K562 (cell line): ENCODE data around the gene MIB2. TPM values are rescaled to one million over a fixed set of nuclear protein-coding genes. Genes with fewer than 3 reads are reported as not detected.

Source experiments
- ATAC-seq: fragments of 200-7000 bp; cut with Tn5 transposase; 3 replicates; pipeline ENCODE4 v1.9.1; 2020; ENCODE audit warnings: moderate library complexity
- BruUV-seq: library from RNA; stranded (reverse); fragments of 400-500 nt; replicated peaks from 2 replicates; lab custom pipeline; 2021; lab: Mats Ljungman, UMichigan
- CTCF ChIA-PET: fragments of 300-600 bp; formaldehyde crosslinking; extraction: SDS; loops from one replicate; lab custom pipeline; 2021; ENCODE audit warnings: low intra/inter-chr PET ratio; lab: Yijun Ruan, JAX
- POLR2A ChIA-PET: fragments of 300-600, 350-650 bp; sonication (Branson Sonifier 250); formaldehyde crosslinking; extraction: SDS; loops from one replicate; lab custom pipeline; 2021; ENCODE audit warnings: antibody characterized with exemption, inconsistent platforms; lab: Yijun Ruan, JAX
- DNase-seq, 4 experiments: peaks; one replicate each; pipeline versions ENCODE4 v3.0.0 to v3.0.0-alpha.2; 2011 to 2018; ENCODE audit warnings: low spot score in 3 of 4, mixed read lengths in 3 of 4; ENCODE audit errors: extremely low read depth in 1 of 4
- FAIRE-seq: peaks from 2 replicates; lab custom pipeline; 2011; peaks lifted over from hg19 to GRCh38; lab: Jason Lieb, UNC
- H2AFZ ChIP-seq: 2 replicates; pipeline ENCODE4 v1.6.0; 2011; ENCODE audit warnings: low read depth, low read length, control low read depth, inconsistent platforms
- H3K27ac ChIP-seq: fragments of 200-600 bp; 3 replicates; pipeline ENCODE4 v1.8.0; 2011; ENCODE audit warnings: low read depth, mild to moderate bottlenecking, control low read depth, inconsistent platforms, low read length, moderate library complexity, mixed read lengths; ENCODE audit errors: extremely low read depth
- H3K27me3 ChIP-seq, 2 experiments: fragments of 300-600 bp in 1 of 2; 2 replicates in 1 of 2; 3 replicates in 1 of 2; pipeline versions ENCODE4 v1.6.0 to v1.8.0; 2011; ENCODE audit warnings: inconsistent platforms in 2 of 2, low read length in 2 of 2, mild to moderate bottlenecking in 1 of 2, mixed read lengths in 1 of 2, moderate library complexity in 1 of 2; ENCODE audit not compliant: control insufficient read depth in 2 of 2, insufficient read depth in 2 of 2
- H3K36me3 ChIP-seq: fragments of 300-600 bp; 3 replicates; pipeline ENCODE4 v1.8.0; 2011; ENCODE audit warnings: mild to moderate bottlenecking, low read length, inconsistent platforms; ENCODE audit not compliant: control insufficient read depth, insufficient read depth
- H3K4me1 ChIP-seq, 2 experiments: fragments of 200-600 bp in 1 of 2; replicated peaks in 1 of 2; 2 replicates in 1 of 2; 3 replicates in 1 of 2; pipeline versions ENCODE4 v1.5.1 to v1.8.0; 2011; ENCODE audit warnings: inconsistent platforms in 2 of 2, low read length in 2 of 2, mild to moderate bottlenecking in 1 of 2, mixed read lengths in 1 of 2, moderate library complexity in 1 of 2; ENCODE audit not compliant: control insufficient read depth in 2 of 2, insufficient read depth in 2 of 2
- H3K4me2 ChIP-seq: 2 replicates; pipeline ENCODE4 v1.6.1; 2011; ENCODE audit warnings: low read length, control low read depth, inconsistent platforms, mixed read lengths; ENCODE audit not compliant: insufficient read depth
- H3K4me3 ChIP-seq: fragments of 200-600 bp; sonication (generic), shearing (Covaris generic); 2 replicates; pipeline ENCODE4 v1.5.1; 2016; ENCODE audit warnings: control low read depth, inconsistent platforms
- H3K79me2 ChIP-seq: fragments of 200-600 bp; 3 replicates; pipeline ENCODE4 v1.8.0; 2011; ENCODE audit warnings: low read length, inconsistent platforms; ENCODE audit not compliant: control insufficient read depth, insufficient read depth
- H3K9ac ChIP-seq, 2 experiments: 2 replicates each; pipeline versions ENCODE4 v1.6.0 to v1.6.1; 2011; ENCODE audit warnings: low read depth in 2 of 2, low read length in 2 of 2, control low read depth in 1 of 2, inconsistent platforms in 1 of 2, mild to moderate bottlenecking in 1 of 2, mixed read lengths in 1 of 2; ENCODE audit not compliant: insufficient read depth in 1 of 2
- H3K9me1 ChIP-seq: one replicate; pipeline ENCODE4 v1.6.0; 2011; ENCODE audit warnings: inconsistent platforms, mild to moderate bottlenecking, low read length, moderate library complexity; ENCODE audit not compliant: control insufficient read depth, insufficient read depth
- H3K9me3 ChIP-seq: replicated peaks from 2 replicates; pipeline ENCODE4 v1.5.1; 2011; ENCODE audit warnings: low read depth, low read length, inconsistent platforms; ENCODE audit not compliant: control insufficient read depth, insufficient read depth
- H4K20me1 ChIP-seq: replicated peaks from 2 replicates; pipeline ENCODE4 v1.6.1; 2011; ENCODE audit warnings: low read length, inconsistent platforms, mixed read lengths; ENCODE audit not compliant: control insufficient read depth, insufficient read depth
- CREB1 ChIP-seq, 2 experiments: sonication (generic) in 1 of 2; formaldehyde crosslinking in 1 of 2; IDR thresholded peaks; 2 replicates each; pipeline versions ENCODE4 v1.6.1 to v1.8.0; 2012 to 2022; ENCODE audit warnings: inconsistent platforms in 1 of 2, mild to moderate bottlenecking in 1 of 2, missing genetic modification reagents in 1 of 2, moderate library complexity in 1 of 2
- E2F6 ChIP-seq, 2 experiments: IDR thresholded peaks; 2 replicates each; pipeline ENCODE4 v1.6.1; 2011; ENCODE audit warnings: borderline replicate concordance in 1 of 2, control low read depth in 1 of 2, low read depth in 1 of 2, low read length in 1 of 2, mild to moderate bottlenecking in 1 of 2, mixed read lengths in 1 of 2, moderate library complexity in 1 of 2; ENCODE audit not compliant: insufficient read depth in 1 of 2, insufficient read length in 1 of 2, poor library complexity in 1 of 2, severe bottlenecking in 1 of 2; ENCODE audit errors: extremely low read depth in 1 of 2
- GABPB2 ChIP-seq: fragments of 250-450 bp; sonication (Bioruptor Pico); conservative IDR thresholded peaks from 2 replicates; pipeline ENCODE4 v1.5.1; 2021; ENCODE audit warnings: mild to moderate bottlenecking
- HNRNPK ChIP-seq: fragments of 200-400 bp; formaldehyde crosslinking; IDR thresholded peaks from one replicate; pipeline ENCODE4 v1.6.1; 2018; ENCODE audit warnings: mild to moderate bottlenecking, low read depth, low read length; ENCODE audit not compliant: poor library complexity, severe bottlenecking
- HOXB6 ChIP-seq: fragments of 250-450 bp; sonication (Bioruptor Pico); IDR thresholded peaks from 2 replicates; pipeline ENCODE4 v1.5.1; 2022; ENCODE audit warnings: mild to moderate bottlenecking, borderline replicate concordance
- RBM17 ChIP-seq: fragments of 200-400 bp; formaldehyde crosslinking; IDR thresholded peaks from 2 replicates; pipeline ENCODE4 v1.6.1; 2017; ENCODE audit warnings: low read depth, mild to moderate bottlenecking, low read length, borderline replicate concordance
- SMARCE1 ChIP-seq: fragments of 450-650 bp; IDR thresholded peaks from 2 replicates; pipeline ENCODE4 v1.7.1; 2016; ENCODE audit warnings: mild to moderate bottlenecking
- TEAD4 ChIP-seq, 2 experiments: sonication (generic) in 1 of 2; formaldehyde crosslinking in 1 of 2; IDR thresholded peaks; 2 replicates each; pipeline versions ENCODE4 v1.6.1 to v1.8.0; 2012 to 2022; ENCODE audit warnings: borderline replicate concordance in 1 of 2, inconsistent platforms in 1 of 2, low read length in 1 of 2, mild to moderate bottlenecking in 1 of 2, missing genetic modification reagents in 1 of 2
- ZBTB11 ChIP-seq, 3 experiments: fragments of 200-800 bp in 1 of 3; fragments of 250-450 bp in 1 of 3; fragments of 450-650 bp in 1 of 3; sonication (Bioruptor Pico) in 1 of 3; sonication (Bioruptor generic) in 1 of 3; formaldehyde crosslinking in 1 of 3; IDR thresholded peaks; 2 replicates each; pipeline versions ENCODE4 v1.6.1 to v1.8.0; 2016 to 2022; ENCODE audit warnings: mild to moderate bottlenecking in 2 of 3, missing genetic modification characterization in 2 of 3, missing compliant biosample characterization in 1 of 3, moderate library complexity in 1 of 3
- ZNF12 ChIP-seq: sonication (generic); formaldehyde crosslinking; IDR thresholded peaks from 2 replicates; pipeline ENCODE4 v1.4.0; 2020; ENCODE audit warnings: mild to moderate bottlenecking, missing genetic modification reagents
- ZNF143 ChIP-seq: sonication (generic); formaldehyde crosslinking; IDR thresholded peaks from 2 replicates; pipeline ENCODE4 v1.9.0; 2022; ENCODE audit warnings: mild to moderate bottlenecking, missing genetic modification reagents
- ZNF263 ChIP-seq: sonication (generic); formaldehyde crosslinking; IDR thresholded peaks from 2 replicates; pipeline ENCODE4 v1.8.0; 2022; ENCODE audit warnings: mild to moderate bottlenecking, missing genetic modification reagents, borderline replicate concordance
- ZNF764 ChIP-seq: fragments of 250-450 bp; sonication (Bioruptor Pico); IDR thresholded peaks from 2 replicates; pipeline ENCODE4 v1.4.0; 2020; ENCODE audit warnings: low read depth, mild to moderate bottlenecking, moderate library complexity
- ZNF77 ChIP-seq: fragments of 250-450 bp; sonication (Bioruptor Pico); IDR thresholded peaks from 2 replicates; pipeline ENCODE4 v1.5.0; 2020
- WGBS: fragments of 100-300 bp; shearing (Covaris generic); methylation state at CpG from one replicate; pipeline ENCODE4 v1.1.6; 2016; ENCODE audit warnings: low coverage, mixed read lengths; ENCODE audit not compliant: insufficient coverage; ENCODE audit errors: missing lambda C conversion rate; 5-methylcytosine and 5-hydroxymethylcytosine counted together
- in situ Hi-C: fragments of 300-500 bp; cut with MboI; formaldehyde crosslinking; loops from 4 replicates; pipeline ENCODE4 v1.15.0; 2018; ENCODE audit warnings: inconsistent platforms, mixed read lengths
- intact Hi-C: fragments of 100-400 bp; cut with micrococcal nuclease; formaldehyde crosslinking; loops from 2 replicates; pipeline ENCODE4 v1.14.2; 2022
- polyA plus RNA-seq, 8 experiments: library from polyadenylated mRNA; depleted of rRNA in 4 of 8; stranded (reverse) in 5 of 8; unstranded in 3 of 8; fragments of >200 nt; fragmentation: Nextera tagmentation in 2 of 8; fragmentation: Illumina TruSeq in 1 of 8; extraction: Ambion mirVana in 2 of 8; extraction: Trizol in 1 of 8; gene quantifications; 2 replicates each; pipeline versions ENCODE4 v1.2.1 to v1.2.3, GENCODE V29; 2011 to 2014; ENCODE audit warnings: inconsistent platforms in 1 of 8, missing spikeins in 1 of 8
- total RNA-seq, 7 experiments: library from RNA; depleted of rRNA in 6 of 7; stranded (reverse); fragments of >200 nt in 6 of 7; fragmentation: Illumina TruSeq in 2 of 7; extraction: Trizol in 2 of 7; gene quantifications; 2 replicates each; pipeline versions ENCODE4 v1.2.1 to v1.2.3, GENCODE V29; 2011 to 2021; ENCODE audit warnings: low replicate concordance in 1 of 7

The MIB2 gene
- total and polyA plus RNA-seq, 9 of the 15 experiments (the other 6 are each of a cell fraction or from before 2014, with no cell fraction given), result 0.04 to 17.0 (median 4.9) TPM; not detected in 1

- H3K9ac ChIP-seq, result peak overlapping the region in 1 of 2 experiments; percentile 73; a peak in 2 of 4 replicates
- no TSS peak for BruUV-seq
- H3K9me3 ChIP-seq, result no peaks in the 10 kb centered on the region
- no peaks in the 10 kb centered on the region for H3K36me3 ChIP-seq
- in situ Hi-C loops, result no loop called here
- H3K4me2 ChIP-seq, result no peak overlapping the region
- ChIA-PET CTCF (no interaction called here), POLR2A (interaction anchor here (0.5 to 5.9 kb wide), 9 partner anchors 8 to 97 kb away, joined by 3 to 61 read pairs (median 3); partner anchors contain the start of gene MIB2)
- peak; percentile 69 for FAIRE-seq
- no peaks in the 10 kb centered on the region for H3K9me1 ChIP-seq
- H3K4me3 ChIP-seq, result no peak overlapping the region
- H3K27ac ChIP-seq, result no peak overlapping the region
- no peaks in the 10 kb centered on the region for H3K27me3 ChIP-seq
- no peaks in the 10 kb centered on the region; the same call in 2 of the 3 replicates for H3K79me2 ChIP-seq
- intact Hi-C loops, result no loop called here
- no peak overlapping the region for H2AFZ ChIP-seq
- peaks cover 14 to 89% of the 10 kb centered on the region in 2 experiments; a peak in 4 of 5 replicates for H3K4me1 ChIP-seq
- ATAC-seq, result peak; percentile 8
- DNase-seq, result no peak
- no peaks in the 10 kb centered on the region; the same call in 1 of the 2 replicates for H4K20me1 ChIP-seq
- 11% methylated on average over 18 of the region's 18 CpGs for WGBS
- TF ChIP-seq TEAD4 (IDR thresholded peaks at IDR 0.05; ENCODE audit: low read length) (no peak), TEAD4 (CRISPR knock-in tag; IDR thresholded peaks at IDR 0.05; ENCODE audit: borderline replicate concordance) (no peak), SMARCE1 (no peak), ZNF143 (no peak), ZBTB11 (CRISPR knock-in tag; IDR thresholded peaks at IDR 0.05) (no peak), E2F6 (IDR thresholded peaks at IDR 0.05; ENCODE audit: borderline replicate concordance in 1 of 2, extremely low read depth in 1 of 2, insufficient read depth in 1 of 2, insufficient read length in 1 of 2, low read depth in 1 of 2, low read length in 1 of 2, poor library complexity in 1 of 2, severe bottlenecking in 1 of 2) (peak in 1 of 2 experiments; percentile 25), HNRNPK (no peak), CREB1 (IDR thresholded peaks at IDR 0.05) (no peak), CREB1 (CRISPR knock-in tag; IDR thresholded peaks at IDR 0.05) (no peak), HOXB6 (CRISPR knock-in tag) (no peak), GABPB2 (CRISPR knock-in tag) (no peak), ZNF77 (no peak), ZNF764 (CRISPR knock-in tag) (no peak), ZNF263 (CRISPR knock-in tag) (0 out of 2 replicates have a peak, but pooled peaks have one; percentile 29), ZNF12 (CRISPR knock-in tag) (no peak), RBM17 (no peak)
Measured at GRCh38 chr1:1602304-1602967, 12.9 kb upstream of the MIB2 start.
